HG03432 (cell line): ENCODE results near the gene GDAP1L1.
"Not testable (repeated sequence)": the region's sequence is repeated elsewhere in the genome, so short reads cannot be mapped to it uniquely, and the experiment has no call there.

Experiments
- ATAC-seq: cut with Tn5 transposase; IDR thresholded peaks from one replicate; pipeline ENCODE4 v1.9.1; 2021; ENCODE audit warnings: mild to moderate bottlenecking, moderate library complexity; ENCODE audit not compliant: unreplicated experiment

The GDAP1L1 gene

DNA sequence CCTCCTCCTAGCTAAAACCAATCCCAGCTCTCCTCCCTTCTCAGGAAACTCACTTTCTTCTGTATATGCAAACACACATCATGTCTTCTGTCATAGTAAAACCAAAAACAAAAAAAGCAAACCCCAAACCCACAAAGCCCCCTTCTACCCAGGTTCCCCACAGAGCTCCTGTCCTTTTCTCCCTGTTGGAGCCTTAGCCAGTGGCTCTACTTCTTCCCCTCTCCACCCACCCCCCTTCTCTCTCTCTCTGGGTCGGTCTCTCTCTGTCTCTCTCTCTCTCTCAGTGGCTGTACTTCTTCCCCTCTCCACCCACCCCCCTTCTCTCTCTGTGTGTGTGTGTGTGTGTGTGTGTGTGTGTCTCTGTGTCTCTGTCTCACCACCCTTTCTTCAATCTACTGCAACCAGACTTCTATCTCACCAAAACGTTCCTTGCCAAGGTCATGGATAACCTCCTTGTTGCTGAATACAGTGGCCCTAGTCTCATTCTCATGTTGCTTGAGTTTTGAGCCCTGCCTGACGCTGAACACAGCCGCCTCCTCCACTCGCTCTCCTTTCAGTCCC is 27.9 kb upstream of the GDAP1L1 start:
- no peak for ATAC-seq

DNA sequence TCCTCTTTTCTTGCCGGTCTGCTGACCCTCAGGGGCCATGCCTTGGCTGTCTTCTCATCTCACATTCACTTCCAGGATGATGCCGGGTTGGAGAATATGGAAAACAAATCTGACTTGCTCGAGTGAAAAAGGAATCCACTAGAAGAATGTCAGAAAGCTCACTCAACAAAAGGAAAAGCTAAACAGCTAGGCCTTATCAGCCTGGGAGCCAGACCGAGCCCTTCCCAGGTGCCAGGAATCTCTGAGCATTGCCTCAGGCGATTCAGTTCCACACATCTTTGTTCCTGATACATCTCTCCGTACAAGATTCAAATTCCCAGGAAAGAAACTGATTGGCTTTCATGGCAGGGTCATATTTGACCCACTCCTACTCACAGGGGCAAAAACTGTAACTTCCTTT is 27.3 kb upstream of the GDAP1L1 start:
- ATAC-seq: no peak

DNA sequence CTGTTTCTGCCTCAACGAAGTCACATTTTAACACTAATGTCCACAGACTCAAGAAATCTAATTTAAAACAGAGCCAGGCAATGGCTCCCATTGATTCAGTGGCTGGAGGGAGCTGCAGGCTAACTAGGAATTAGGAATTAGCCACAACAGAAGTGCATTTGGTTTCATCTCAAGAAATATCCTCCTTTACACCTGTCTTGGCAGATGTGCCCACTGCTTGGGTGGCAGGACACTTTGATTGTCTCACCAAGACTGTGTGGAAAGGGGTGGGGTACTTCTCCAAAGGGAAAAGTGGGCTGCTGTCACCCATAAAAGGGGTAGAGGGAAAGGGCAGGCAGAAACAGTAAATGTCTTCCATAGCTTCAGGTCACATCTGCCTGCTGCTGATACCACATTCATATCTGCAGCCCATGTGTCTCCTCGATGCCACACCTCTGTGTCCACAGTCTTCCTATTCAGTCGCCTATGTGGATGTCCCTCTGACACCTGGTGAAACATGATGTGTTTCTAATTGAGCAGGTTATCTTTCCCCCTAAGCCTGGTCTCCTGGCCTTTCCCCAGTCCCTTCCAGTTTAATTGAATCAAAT is 25.6 kb upstream of the GDAP1L1 start:
- ATAC-seq: no peak

DNA sequence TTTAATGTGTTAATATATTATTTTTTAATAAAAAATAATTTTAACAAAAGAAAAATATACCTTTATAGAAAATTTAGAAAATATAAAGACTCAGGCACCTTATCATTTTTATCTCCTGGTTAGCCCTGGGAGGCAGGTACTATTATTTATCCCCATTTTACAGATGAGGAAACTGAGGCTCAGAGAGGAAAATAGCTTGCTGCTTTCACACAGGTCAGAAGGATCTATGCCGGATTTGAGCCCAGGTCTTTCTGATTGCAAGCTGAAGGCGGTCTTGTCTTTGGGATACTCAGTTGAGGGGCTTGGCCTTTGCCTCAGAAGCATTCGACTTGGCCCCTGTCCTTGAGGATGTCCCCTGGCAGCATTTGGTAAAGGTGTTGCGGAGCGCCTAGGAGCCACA is 25.1 kb upstream of the GDAP1L1 start:
- no peak for ATAC-seq

DNA sequence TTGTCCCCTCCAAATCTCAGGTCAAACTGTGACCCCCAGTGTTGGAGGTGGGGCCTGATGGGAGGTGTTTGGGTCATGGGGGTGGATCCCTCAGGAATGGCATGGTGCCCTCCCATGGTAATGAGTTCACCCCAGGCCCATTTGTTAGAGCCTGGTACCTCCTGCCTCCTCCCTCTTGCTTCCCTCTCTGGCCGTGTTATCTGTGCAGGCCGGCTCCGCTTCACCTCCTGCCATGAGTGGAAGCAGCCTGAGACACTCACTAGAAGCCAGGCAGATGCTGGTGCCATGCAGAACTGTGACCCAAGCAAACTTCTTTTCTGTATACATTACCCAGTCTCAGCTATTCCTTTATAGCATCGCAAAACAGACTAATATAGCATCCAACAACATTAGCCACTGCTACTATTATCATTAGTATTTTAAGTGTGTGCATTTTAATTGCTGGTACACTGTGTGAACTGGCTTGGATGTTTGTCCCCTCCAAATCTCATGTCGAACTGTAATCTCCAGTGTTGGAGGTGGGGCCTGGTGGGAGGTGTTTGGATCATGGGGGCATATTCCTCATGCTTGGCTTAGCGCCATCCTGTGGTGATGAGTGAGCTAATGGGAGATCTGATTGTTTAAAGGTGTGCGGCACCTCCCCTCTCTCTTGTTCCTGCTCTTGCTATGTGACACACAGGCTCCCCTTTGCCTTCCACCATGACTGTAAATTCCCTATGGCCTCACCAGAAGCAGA is 24.3 kb upstream of the GDAP1L1 start:
- ATAC-seq: no peak

- ATAC-seq: no peak
These were observed 23.4 kb upstream of the GDAP1L1 start for GRCh38 chr20:44223721-44224120.

DNA sequence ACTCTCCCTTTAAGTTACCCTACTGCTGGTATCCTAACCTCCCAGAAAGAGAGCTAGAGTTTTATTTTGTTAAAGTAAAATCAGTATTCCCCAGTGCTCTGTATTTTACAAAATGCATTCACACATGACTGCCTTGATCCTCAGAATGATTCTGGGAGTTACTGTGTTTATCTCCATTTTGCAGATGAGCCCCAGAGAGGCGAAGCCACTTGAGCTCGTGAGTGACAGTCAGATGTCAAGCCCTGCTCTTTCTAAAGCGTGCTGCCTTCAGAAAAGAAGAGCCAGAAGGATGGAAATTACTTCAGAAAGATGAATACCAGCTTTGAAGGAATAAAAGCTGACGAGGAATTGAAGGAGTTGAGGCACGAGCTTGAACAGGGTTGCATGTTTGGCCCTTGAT is 22.5 kb upstream of the GDAP1L1 start:
- ATAC-seq: no peak

- ATAC-seq: no peak
These were observed 18.4 kb upstream of the GDAP1L1 start for GRCh38 chr20:44228465-44229258.

DNA sequence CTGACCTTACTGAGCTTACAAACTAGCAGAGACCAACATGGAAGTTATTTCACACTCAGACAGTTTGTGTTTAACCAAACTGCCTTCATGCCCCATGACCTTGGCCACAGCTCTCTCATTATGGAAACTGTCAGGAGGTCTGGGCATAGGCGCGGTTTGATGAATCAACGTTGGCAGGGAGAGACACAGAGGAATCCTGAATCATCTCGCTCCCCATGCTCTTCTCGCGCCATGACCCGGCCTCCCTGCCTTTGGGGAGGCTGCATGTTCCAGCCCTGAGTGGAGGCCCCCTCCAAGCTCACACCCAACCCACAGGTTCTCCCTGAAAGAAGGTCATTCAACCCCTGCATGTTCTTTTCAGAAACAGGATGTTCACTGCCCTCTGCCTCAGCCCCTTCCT is 15.9 kb upstream of the GDAP1L1 start:
- no peak for ATAC-seq

- no peak for ATAC-seq
These were observed 15.2 kb upstream of the GDAP1L1 start for GRCh38 chr20:44231713-44232468.

- not testable (repeated sequence) for ATAC-seq
These were observed 14.6 kb upstream of the GDAP1L1 start for GRCh38 chr20:44232469-44232856.

GRCh38 chr20:44233436-44234016 is 13.6 kb upstream of the GDAP1L1 start:
- ATAC-seq: no peak

GRCh38 chr20:44234566-44235317 is 12.4 kb upstream of the GDAP1L1 start:
- ATAC-seq: no peak

- no peak for ATAC-seq
These were observed 11.4 kb upstream of the GDAP1L1 start for GRCh38 chr20:44235702-44236101.

DNA sequence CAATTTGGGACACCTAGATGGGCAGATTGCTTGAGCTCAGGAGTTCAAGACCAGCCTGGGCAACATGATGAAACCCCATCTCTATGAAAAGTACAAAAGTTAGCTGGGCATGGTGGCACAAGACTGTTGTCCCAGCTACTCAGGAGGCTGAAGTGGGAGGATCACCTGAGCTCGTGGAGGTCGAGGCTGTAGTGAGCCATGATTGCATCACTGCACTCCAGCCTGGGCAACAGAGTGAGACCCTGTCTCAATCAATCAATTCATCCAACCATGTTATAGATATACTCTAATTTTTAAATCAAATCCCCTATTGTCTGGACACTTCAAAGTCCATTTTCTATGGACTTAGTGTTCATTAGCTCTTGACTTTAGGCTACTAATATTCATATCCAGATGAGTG is 10.3 kb upstream of the GDAP1L1 start:
- not testable (repeated sequence) for ATAC-seq

- no peak for ATAC-seq
These were observed 5.3 kb upstream of the GDAP1L1 start for GRCh38 chr20:44241796-44242195.

DNA sequence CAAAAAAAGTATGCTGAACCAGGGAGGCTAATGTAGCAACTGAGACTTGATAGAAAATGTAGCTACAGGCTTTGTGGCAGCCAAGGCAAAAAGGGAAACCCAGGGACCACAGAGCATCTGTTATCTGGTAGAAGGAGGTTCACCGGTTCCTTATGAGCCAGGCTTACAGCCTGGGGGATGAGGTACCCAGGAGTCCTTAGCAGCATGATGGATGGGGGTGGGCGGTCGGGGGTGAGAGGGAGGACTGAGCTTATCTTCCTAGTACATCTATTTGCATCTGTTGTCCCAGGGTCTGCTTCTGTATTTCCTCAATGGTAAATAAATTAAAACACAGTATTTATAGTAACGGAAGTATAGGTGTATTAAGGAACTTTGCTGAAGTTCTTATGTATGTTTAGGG is 1.1 kb upstream of the GDAP1L1 start:
- ATAC-seq: no peak

DNA sequence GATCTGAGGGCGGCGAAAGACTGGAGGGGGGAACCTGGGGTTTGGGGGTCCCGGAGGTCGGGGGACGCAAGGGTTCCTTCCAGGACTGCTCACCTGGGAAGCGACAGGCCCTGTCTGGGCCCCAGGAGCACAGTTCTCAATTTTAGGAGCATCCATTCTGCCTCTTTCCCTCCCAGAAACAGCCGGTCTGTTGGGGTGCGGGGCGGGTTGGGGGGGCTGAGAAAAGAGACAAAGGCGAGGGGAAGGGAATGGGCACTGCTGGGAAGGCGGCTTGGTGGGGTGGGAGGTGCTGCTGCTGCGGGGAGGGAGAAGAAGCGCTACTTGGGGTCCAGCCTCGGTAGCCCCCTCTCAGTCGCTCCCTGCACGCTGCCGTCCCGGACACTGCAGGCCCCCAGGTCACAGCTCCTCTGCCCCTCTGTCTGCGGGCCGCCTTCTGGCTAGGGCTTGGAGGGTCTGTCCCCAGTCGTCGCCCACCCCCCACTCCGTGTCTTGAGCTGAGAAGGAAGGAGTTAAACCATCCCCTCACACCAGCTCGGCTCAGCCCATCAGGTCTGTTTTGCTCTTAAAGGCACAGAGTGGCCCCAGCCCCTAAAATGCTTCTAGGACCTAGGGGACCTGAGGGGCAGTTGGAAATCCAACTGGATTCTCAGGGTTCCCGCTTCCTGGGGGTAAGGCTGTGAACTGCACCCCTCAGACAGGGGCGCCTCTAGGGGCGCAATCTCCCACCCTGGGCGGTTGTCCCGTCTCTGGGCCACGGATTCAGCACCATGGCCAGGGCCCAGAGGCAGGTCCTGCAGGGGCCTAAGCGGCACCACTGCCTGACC is 690 bp downstream of the GDAP1L1 start:
- ATAC-seq: no peak

DNA sequence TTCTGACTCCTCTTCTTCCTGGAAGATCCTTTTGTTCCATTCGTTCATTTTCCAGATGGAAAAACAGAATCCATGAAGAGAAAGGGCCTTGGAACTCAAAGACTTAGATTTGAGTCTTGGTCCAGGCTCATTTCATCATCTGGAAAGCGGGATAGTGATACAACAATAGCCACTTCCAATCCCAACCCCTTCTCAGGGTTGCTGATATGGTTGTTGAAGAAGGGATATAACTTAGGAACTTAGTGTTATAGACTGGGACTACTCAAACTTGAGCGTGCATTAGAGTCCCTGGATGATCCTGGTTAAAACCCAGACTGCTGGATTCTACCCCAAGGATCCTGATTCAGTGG is 1.3 kb downstream of the GDAP1L1 start:
- no peak for ATAC-seq
